Adrenal gland (tissue), 12 donors: ENCODE data around the gene ZNF358. TPM values are rescaled to one million over a fixed set of nuclear protein-coding genes. Genes with fewer than 3 reads are reported as not detected.

Experiments used
- DNase-seq, 7 donors: peaks; one replicate each; pipeline ENCODE4 v3.0.0-alpha.2; 2019 to 2020
- H3K27ac ChIP-seq, 5 donors: fragments of 200-600 bp; sonication (generic) in 4 of 5; 1 replicate in 3 of 5; 2 replicates in 2 of 5; pipeline versions ENCODE4 v1.5.1 to v1.8.0; 2016 to 2020; ENCODE audit warnings: mild to moderate bottlenecking in 1 of 5
- H3K27me3 ChIP-seq: fragments of 200-600 bp; 2 replicates; pipeline ENCODE4 v1.8.0; 2021
- H3K36me3 ChIP-seq, 2 donors: fragments of 200-600 bp; replicated peaks in 1 of 2; 1 replicate in 1 of 2; 2 replicates in 1 of 2; pipeline versions ENCODE4 v1.5.1 to v1.8.0; 2018 to 2022
- H3K4me1 ChIP-seq, 2 donors: fragments of 200-600 bp; replicated peaks in 1 of 2; 1 replicate in 1 of 2; 2 replicates in 1 of 2; pipeline versions ENCODE4 v1.5.1 to v1.8.0; 2018 to 2021
- H3K4me3 ChIP-seq, 4 donors: fragments of 200-600 bp; sonication (generic) in 3 of 4; one replicate each; pipeline ENCODE4 v1.5.1; 2016 to 2018
- H3K9me3 ChIP-seq, 3 donors: fragments of 200-600 bp; sonication (generic) in 1 of 3; replicated peaks in 1 of 3; 1 replicate in 2 of 3; 2 replicates in 1 of 3; pipeline versions ENCODE4 v1.5.1 to v1.8.0; 2016 to 2021
- CTCF ChIP-seq, 6 experiments: fragments of 450-650 bp in 4 of 6; fragments of 200-600 bp in 2 of 6; sonication (generic) in 1 of 6; IDR thresholded peaks; 1 replicate in 5 of 6; 2 replicates in 1 of 6; pipeline versions ENCODE4 v1.5.1 to v1.8.0; 2016 to 2021; ENCODE audit warnings: antibody characterized with exemption in 6 of 6, mild to moderate bottlenecking in 2 of 6, moderate library complexity in 1 of 6
- POLR2A ChIP-seq, 2 donors: fragments of 450-650 bp; IDR thresholded peaks; one replicate each; pipeline ENCODE4 v1.6.1; 2017; ENCODE audit warnings: antibody characterized with exemption in 2 of 2, mild to moderate bottlenecking in 2 of 2, moderate library complexity in 1 of 2
- WGBS, 4 donors: extraction: QIAGEN DNeasy Blood & Tissue Kit in 2 of 4; methylation state at CpG; one replicate each; pipeline versions ENCODE4 v1.1.5 to v1.1.7; 2013 to 2017; 5-methylcytosine and 5-hydroxymethylcytosine counted together
- intact Hi-C, 2 donors: fragments of 100-400 bp; cut with DNase I; formaldehyde crosslinking; loops; one replicate each; pipeline versions ENCODE4 v1.14.1 to v1.15.0; 2022 to 2023
- polyA plus RNA-seq, 3 donors: library from polyadenylated mRNA; stranded (reverse); fragments of 200-250 nt in 2 of 3; fragments of 350-450 nt in 1 of 3; fragmentation: Illumina TruSeq in 1 of 3; extraction: RNeasy Lipid Tissue Mini Kit (QIAGEN cat#74804) in 1 of 3; gene quantifications; one replicate each; pipeline ENCODE4 v1.2.3, GENCODE V29; 2013 to 2014
- total RNA-seq, 9 donors: library from RNA; depleted of rRNA in 4 of 9; stranded (reverse); fragments of >200 nt in 4 of 9; fragments of 120-200 nt in 1 of 9; fragmentation: NEBNext Ultra II Directional in 1 of 9; extraction: Animal tissue kit (Norgen Biotek cat#: 25700) in 1 of 9; gene quantifications; one replicate each; pipeline versions ENCODE4 v1.1.0 to v1.2.4, GENCODE V29; 2013 to 2023
- donor health status: healthy with polysubstance abuse.
- donor health status: Bipolar disorder and iron deficiency.
- donor health status: DM: yes; HTN: yes; CAD: no.
- donor health status: DM: no; HTN: no; CAD: no.
- donor health status: DM: no; HTN: no; CAD: no.
- donor health status: DM: yes; HTN: yes; CAD: no.

ZNF358 gene
- total and polyA plus RNA-seq, 12 donors, result 12.8 to 197 (median 101) TPM

GRCh38 chr19:7558667-7559066 is 42.8 kb downstream of the ZNF358 start:
- Histone ChIP-seq H3K4me1 (no peaks in the 10 kb centered on the region), H3K36me3 (peaks cover 0 to 62% of the 10 kb centered on the region in 2 donors), H3K27me3 (no peaks in the 10 kb centered on the region), H3K9me3 (no peaks in the 10 kb centered on the region), H3K4me3 (no peak overlapping the region), H3K27ac (no peak overlapping the region)
- TF ChIP-seq POLR2A (IDR thresholded peaks at IDR 0.05) (no peak), CTCF (IDR thresholded peaks at IDR 0.05) (no peak)
- intact Hi-C loops, result no loop called here
- DNase-seq, result no peak
- WGBS, 4 donors, result 90 to 98% (median 92%) methylated on average over 18 of the region's 18 CpGs

- Histone ChIP-seq H3K36me3 (peaks cover 0 to 62% of the 10 kb centered on the region in 2 donors), H3K27ac (no peak overlapping the region), H3K4me1 (no peaks in the 10 kb centered on the region), H3K4me3 (no peak overlapping the region), H3K9me3 (no peaks in the 10 kb centered on the region), H3K27me3 (no peaks in the 10 kb centered on the region)
- 58 to 97% (median 67%) methylated on average over 3 to 4 of the region's 4 CpGs for WGBS, 4 donors
- no peak for DNase-seq
- no peak for TF ChIP-seq POLR2A (IDR thresholded peaks at IDR 0.05)
- TF ChIP-seq CTCF (IDR thresholded peaks at IDR 0.05), result no peak
- intact Hi-C loops, result no loop called here
Observed at GRCh38 chr19:7559102-7559501, 43.2 kb downstream of the ZNF358 start.

- DNase-seq, result no peak
- intact Hi-C loops, result no loop called here
- no peaks in the 10 kb centered on the region for H3K4me1 ChIP-seq
- no peak for TF ChIP-seq CTCF (IDR thresholded peaks at IDR 0.05)
- TF ChIP-seq POLR2A (IDR thresholded peaks at IDR 0.05), result no peak
- no peak overlapping the region for H3K4me3 ChIP-seq
- 93 to 98% (median 94%) methylated on average over 2 of the region's 2 CpGs for WGBS, 4 donors
- H3K9me3 ChIP-seq, result no peaks in the 10 kb centered on the region
- H3K36me3 ChIP-seq, result peaks cover 0 to 54% of the 10 kb centered on the region in 2 donors
- no peak overlapping the region for H3K27ac ChIP-seq
- no peaks in the 10 kb centered on the region for H3K27me3 ChIP-seq
Observed at GRCh38 chr19:7560255-7560654, 44.4 kb downstream of the ZNF358 start.

GRCh38 chr19:7561325-7561724 is 45.4 kb downstream of the ZNF358 start:
- Histone ChIP-seq H3K9me3 (no peaks in the 10 kb centered on the region), H3K4me1 (no peaks in the 10 kb centered on the region), H3K27ac (no peak overlapping the region), H3K4me3 (no peak overlapping the region), H3K27me3 (no peaks in the 10 kb centered on the region), H3K36me3 (peaks cover 0 to 46% of the 10 kb centered on the region in 2 donors)
- 73 to 100% (median 78%) methylated on average over 1 to 17 of the region's 17 CpGs; no CpG with 5 or more reads in 1 of the 4 donors for WGBS, 4 donors
- no peak for DNase-seq
- intact Hi-C loops, result no loop called here
- TF ChIP-seq POLR2A (IDR thresholded peaks at IDR 0.05) (no peak), CTCF (IDR thresholded peaks at IDR 0.05) (no peak)
